ENCODE data around the gene POLN. TPM values are rescaled to one million over a fixed set of nuclear protein-coding genes. Genes with fewer than 3 reads are reported as not detected.

Gene POLN
- total RNA-seq, 1 donor from 2014 or later, result 1.9 TPM

GRCh38 chr4:2049381-2049780 is 192.5 kb downstream of the POLN start:
- Mint-ChIP-seq H3K27ac (no peak overlapping the region), H3K9me3 (no peaks in the 10 kb centered on the region), H3K27me3 (peaks cover 29% of the 10 kb centered on the region), H3K4me1 (no peaks in the 10 kb centered on the region), H3K36me3 (ENCODE audit: low read depth) (no peaks in the 10 kb centered on the region), H3K4me3 (no peak overlapping the region)
- DNase-seq, result no peak
- intact Hi-C loops (cut with micrococcal nuclease), result loop anchor here (10.0 kb wide), 1 partner anchor 125 kb away; no protein-coding TSS in a partner anchor

GRCh38 chr4:2048831-2049230 is 193.1 kb downstream of the POLN start:
- peaks cover 25% of the 10 kb centered on the region for H3K27me3 Mint-ChIP-seq
- no peak for DNase-seq

GRCh38 chr4:2047781-2048581 is 193.9 kb downstream of the POLN start:
- H3K27ac Mint-ChIP-seq, result no peak overlapping the region
- no peak for DNase-seq
- H3K36me3 Mint-ChIP-seq (ENCODE audit: low read depth), result no peaks in the 10 kb centered on the region
- H3K27me3 Mint-ChIP-seq, result peaks cover 25% of the 10 kb centered on the region
- H3K4me1 Mint-ChIP-seq, result no peaks in the 10 kb centered on the region
- intact Hi-C loops (cut with micrococcal nuclease), result loop anchor here (10.0 kb wide), 1 partner anchor 127 kb away; no protein-coding TSS in a partner anchor
- no peaks in the 10 kb centered on the region for H3K9me3 Mint-ChIP-seq
- no peak overlapping the region for H3K4me3 Mint-ChIP-seq

More at GRCh38 chr4:2048831-2049230, 193.1 kb downstream of the POLN start:
- Mint-ChIP-seq H3K4me1 (no peaks in the 10 kb centered on the region), H3K36me3 (ENCODE audit: low read depth) (no peaks in the 10 kb centered on the region), H3K27ac (no peak overlapping the region), H3K9me3 (no peaks in the 10 kb centered on the region), H3K4me3 (no peak overlapping the region)
- intact Hi-C loops (cut with micrococcal nuclease), result loop anchor here (10.0 kb wide), 1 partner anchor 126 kb away; no protein-coding TSS in a partner anchor

- Mint-ChIP-seq H3K4me3 (no peak overlapping the region), H3K27ac (no peak overlapping the region), H3K4me1 (peaks cover 2% of the 10 kb centered on the region), H3K9me3 (no peaks in the 10 kb centered on the region), H3K36me3 (ENCODE audit: low read depth) (no peaks in the 10 kb centered on the region), H3K27me3 (peaks cover 19% of the 10 kb centered on the region)
- intact Hi-C loops (cut with micrococcal nuclease), result loop anchor here (10.0 kb wide), 1 partner anchor 128 kb away; no protein-coding TSS in a partner anchor
- no peak for DNase-seq
These were observed 194.8 kb downstream of the POLN start for GRCh38 chr4:2047031-2047660.

GRCh38 chr4:2046031-2046961 is 195.6 kb downstream of the POLN start:
- Mint-ChIP-seq H3K4me1 (peaks cover 3% of the 10 kb centered on the region), H3K27ac (no peak overlapping the region), H3K9me3 (no peaks in the 10 kb centered on the region), H3K36me3 (ENCODE audit: low read depth) (no peaks in the 10 kb centered on the region), H3K4me3 (no peak overlapping the region), H3K27me3 (peaks cover 16% of the 10 kb centered on the region)
- peak; percentile 55 for DNase-seq
- intact Hi-C loops (cut with micrococcal nuclease), result loop anchor here (10.0 kb wide), 1 partner anchor 129 kb away; no protein-coding TSS in a partner anchor

- DNase-seq, result no peak
- Mint-ChIP-seq H3K9me3 (no peaks in the 10 kb centered on the region), H3K4me1 (peaks cover 3% of the 10 kb centered on the region), H3K27me3 (peaks cover 11% of the 10 kb centered on the region), H3K4me3 (no peak overlapping the region), H3K27ac (no peak overlapping the region), H3K36me3 (ENCODE audit: low read depth) (no peaks in the 10 kb centered on the region)
- intact Hi-C loops (cut with micrococcal nuclease), result loop anchor here (10.0 kb wide), 1 partner anchor 129 kb away; no protein-coding TSS in a partner anchor
These were observed 196.4 kb downstream of the POLN start for GRCh38 chr4:2045518-2045951.

- intact Hi-C loops (cut with micrococcal nuclease), result loop anchor here (10.0 kb wide), 1 partner anchor 130 kb away; no protein-coding TSS in a partner anchor
- DNase-seq, result peak; percentile 56
- Mint-ChIP-seq H3K4me1 (peaks cover 5% of the 10 kb centered on the region), H3K36me3 (ENCODE audit: low read depth) (no peaks in the 10 kb centered on the region), H3K27me3 (peaks cover 12% of the 10 kb centered on the region), H3K27ac (no peak overlapping the region), H3K4me3 (no peak overlapping the region), H3K9me3 (no peaks in the 10 kb centered on the region)
These were observed 197.1 kb downstream of the POLN start for GRCh38 chr4:2044542-2045517.

- intact Hi-C loops (cut with micrococcal nuclease), result loop anchor here (10.0 kb wide), 1 partner anchor 131 kb away; no protein-coding TSS in a partner anchor
These were observed 197.8 kb downstream of the POLN start for GRCh38 chr4:2044119-2044485.

GRCh38 chr4:2043396-2044118 is 198.4 kb downstream of the POLN start:
- peak; percentile 55 for DNase-seq
- intact Hi-C loops (cut with micrococcal nuclease), result loop anchor here (2.0 to 10.0 kb wide), 2 partner anchors 15 to 131 kb away; partner anchors contain the start of gene NAT8L
- H3K4me1 Mint-ChIP-seq, result peaks cover 7% of the 10 kb centered on the region
- no peak overlapping the region for H3K27ac Mint-ChIP-seq
- H3K36me3 Mint-ChIP-seq (ENCODE audit: low read depth), result no peaks in the 10 kb centered on the region
- H3K9me3 Mint-ChIP-seq, result no peaks in the 10 kb centered on the region
- H3K27me3 Mint-ChIP-seq, result peaks cover 21% of the 10 kb centered on the region
- no peak overlapping the region for H3K4me3 Mint-ChIP-seq

More at GRCh38 chr4:2044119-2044485, 197.8 kb downstream of the POLN start:
- no peaks in the 10 kb centered on the region for H3K9me3 Mint-ChIP-seq
- no peaks in the 10 kb centered on the region for H3K36me3 Mint-ChIP-seq (ENCODE audit: low read depth)
- H3K27ac Mint-ChIP-seq, result no peak overlapping the region
- DNase-seq, result no peak
- H3K27me3 Mint-ChIP-seq, result peaks cover 16% of the 10 kb centered on the region
- peaks cover 7% of the 10 kb centered on the region for H3K4me1 Mint-ChIP-seq
- H3K4me3 Mint-ChIP-seq, result no peak overlapping the region

- H3K36me3 Mint-ChIP-seq (ENCODE audit: low read depth), result no peaks in the 10 kb centered on the region
- no peaks in the 10 kb centered on the region for H3K9me3 Mint-ChIP-seq
- no peak overlapping the region for H3K27ac Mint-ChIP-seq
- no peak for DNase-seq
- H3K27me3 Mint-ChIP-seq, result peaks cover 21% of the 10 kb centered on the region
- H3K4me1 Mint-ChIP-seq, result peaks cover 7% of the 10 kb centered on the region
- intact Hi-C loops (cut with micrococcal nuclease), result loop anchor here (2.0 to 10.0 kb wide), 2 partner anchors 16 to 132 kb away; partner anchors contain the start of gene NAT8L
- peak overlapping the region; percentile 78 for H3K4me3 Mint-ChIP-seq
These were observed 198.9 kb downstream of the POLN start for GRCh38 chr4:2042947-2043395.

- Mint-ChIP-seq H3K27me3 (peaks cover 21% of the 10 kb centered on the region), H3K4me1 (peaks cover 7% of the 10 kb centered on the region), H3K9me3 (no peaks in the 10 kb centered on the region), H3K36me3 (ENCODE audit: low read depth) (no peaks in the 10 kb centered on the region), H3K4me3 (peak overlapping the region; percentile 86), H3K27ac (no peak overlapping the region)
- DNase-seq, result peak; percentile 86
- intact Hi-C loops (cut with micrococcal nuclease), result loop anchor here (2.0 to 10.0 kb wide), 2 partner anchors 16 to 132 kb away; partner anchors contain the start of gene NAT8L
These were observed 199.5 kb downstream of the POLN start for GRCh38 chr4:2042204-2042946.

Data from activated CD4-positive, alpha-beta T cell treated with anti-CD3 and anti-CD28 coated beads, Interleukin-2, amount 10 ng/mL, durations not matched to agents 24 days and 14 days (primary cell).